ENCODE measurements around the gene OSCP1. TPM values are rescaled to one million over a fixed set of nuclear protein-coding genes. Genes with fewer than 3 reads are reported as not detected.

Gene OSCP1
- total and polyA plus RNA-seq, 2 donors (not counting 3 experiments of a cell fraction or from before 2014, with no cell fraction given): 4.6 to 8.3 TPM

- FAIRE-seq (no peak), DNase-seq (ENCODE audit: low read depth, low spot score) (no peak)
- CTCF ChIA-PET: no interaction called here
- H3K36me3 ChIP-seq (ENCODE audit: control insufficient read depth in 2 of 2, extremely low read depth in 1 of 2, insufficient read depth in 2 of 2, low read length in 2 of 2): no peaks in the 10 kb centered on the region
- H4K20me1 ChIP-seq (replicated peaks; ENCODE audit: control insufficient read depth, extremely low read depth, insufficient read depth, low read length): no peaks in the 10 kb centered on the region
- H2AFZ ChIP-seq (ENCODE audit: low read depth, low read length): no peak overlapping the region
- intact Hi-C loops (cut with micrococcal nuclease) (no loop called here), dilution Hi-C loops (cut with MboI; ENCODE audit: extremely low pct_ligation_motif_present, low sequenced_read_pairs) (no loop called here)
- H3K79me2 ChIP-seq (ENCODE audit: control insufficient read depth, insufficient read depth, low read length): no peaks in the 10 kb centered on the region
- H3K27me3 ChIP-seq (ENCODE audit: control insufficient read depth in 2 of 2, insufficient read depth in 2 of 2, low read length in 2 of 2): peaks cover 2% of the 10 kb centered on the region in 2 experiments
- H3K9me3 ChIP-seq (replicated peaks; ENCODE audit: control insufficient read depth, insufficient read depth, low read length): no peaks in the 10 kb centered on the region
- H3K9me1 ChIP-seq (replicated peaks; ENCODE audit: control insufficient read depth, extremely low read depth, insufficient read depth, low read length): no peaks in the 10 kb centered on the region
- no peak overlapping the region for H3K4me3 ChIP-seq (replicated peaks in 1 of 3; ENCODE audit: insufficient read depth in 1 of 3, low read depth in 1 of 3, low read length in 3 of 3)
- no peak overlapping the region for H3K27ac ChIP-seq (ENCODE audit: insufficient read depth, low read depth, low read length)
- BruUV-seq (replicated peaks): no TSS peak
- POLR2A ChIA-PET: no interaction called here
- no peak overlapping the region for H3K9ac ChIP-seq (replicated peaks; ENCODE audit: extremely low read depth, insufficient read depth, low read length)
- H3K4me2 ChIP-seq (ENCODE audit: insufficient read depth, low read length): no peak overlapping the region
- H3K4me1 ChIP-seq (ENCODE audit: control insufficient read depth, extremely low read depth, insufficient read depth, low read length): no peaks in the 10 kb centered on the region
- TF ChIP-seq, protein P1, sequence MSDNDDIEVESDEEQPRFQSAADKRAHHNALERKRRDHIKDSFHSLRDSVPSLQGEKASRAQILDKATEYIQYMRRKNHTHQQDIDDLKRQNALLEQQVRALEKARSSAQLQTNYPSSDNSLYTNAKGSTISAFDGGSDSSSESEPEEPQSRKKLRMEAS (IDR thresholded peaks at IDR 0.05; ENCODE audit: insufficient read depth, insufficient read length): no peak
- TF ChIP-seq GATA2 (IDR thresholded peaks at IDR 0.05; ENCODE audit: insufficient read depth, insufficient read length, low read depth, low read length) (no peak), FOS (IDR thresholded peaks at IDR 0.05; ENCODE audit: borderline replicate concordance, insufficient read depth, low read length) (no peak), POLR2A (IDR thresholded peaks at IDR 0.05; ENCODE audit: low read depth, low read length) (no peak), JUN (IDR thresholded peaks at IDR 0.05; ENCODE audit: borderline replicate concordance, insufficient read depth, insufficient read length, low read depth) (no peak), POLR2AphosphoS5 (IDR thresholded peaks at IDR 0.05; ENCODE audit: insufficient read depth, low read depth, low read length) (no peak), MYC (IDR thresholded peaks at IDR 0.05; ENCODE audit: low read depth, low read length) (no peak)
- TF ChIP-seq, protein P2, sequence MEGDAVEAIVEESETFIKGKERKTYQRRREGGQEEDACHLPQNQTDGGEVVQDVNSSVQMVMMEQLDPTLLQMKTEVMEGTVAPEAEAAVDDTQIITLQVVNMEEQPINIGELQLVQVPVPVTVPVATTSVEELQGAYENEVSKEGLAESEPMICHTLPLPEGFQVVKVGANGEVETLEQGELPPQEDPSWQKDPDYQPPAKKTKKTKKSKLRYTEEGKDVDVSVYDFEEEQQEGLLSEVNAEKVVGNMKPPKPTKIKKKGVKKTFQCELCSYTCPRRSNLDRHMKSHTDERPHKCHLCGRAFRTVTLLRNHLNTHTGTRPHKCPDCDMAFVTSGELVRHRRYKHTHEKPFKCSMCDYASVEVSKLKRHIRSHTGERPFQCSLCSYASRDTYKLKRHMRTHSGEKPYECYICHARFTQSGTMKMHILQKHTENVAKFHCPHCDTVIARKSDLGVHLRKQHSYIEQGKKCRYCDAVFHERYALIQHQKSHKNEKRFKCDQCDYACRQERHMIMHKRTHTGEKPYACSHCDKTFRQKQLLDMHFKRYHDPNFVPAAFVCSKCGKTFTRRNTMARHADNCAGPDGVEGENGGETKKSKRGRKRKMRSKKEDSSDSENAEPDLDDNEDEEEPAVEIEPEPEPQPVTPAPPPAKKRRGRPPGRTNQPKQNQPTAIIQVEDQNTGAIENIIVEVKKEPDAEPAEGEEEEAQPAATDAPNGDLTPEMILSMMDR (IDR thresholded peaks at IDR 0.05; ENCODE audit: extremely low read depth in 1 of 2, insufficient read depth in 1 of 2, low read depth in 1 of 2, low read length in 2 of 2): no peak
Measured at GRCh38 chr1:36486439-36487335, 36.4 kb upstream of the OSCP1 start.

Data from endothelial cell of umbilical vein (primary cell).